ENCODE results near the gene MEIOC. TPM values are rescaled to one million over a fixed set of nuclear protein-coding genes. Genes with fewer than 3 reads are reported as not detected.

Gene MEIOC
- total and polyA plus RNA-seq, 2 of the 4 experiments (the other 2 are of a cell fraction) = 0.27 to 0.36 TPM

- H3K79me1 ChIP-seq (ENCODE audit: low read depth in 1 of 2, low read length in 2 of 2) = 0 out of 4 replicates have a peak, but pooled peaks cover 0 to 6% of the 10 kb centered on the region in 2 experiments
- no peak overlapping the region for H3K18ac ChIP-seq (ENCODE audit: low read depth, low read length)
- no peaks in the 10 kb centered on the region for H3K9me3 ChIP-seq (ENCODE audit: control insufficient read depth, insufficient read depth, low read length)
- CTCF ChIA-PET = interaction anchor here (0.6 kb wide), 2 partner anchors 18 to 401 kb away, joined by 3 to 5 read pairs; no protein-coding TSS in a partner anchor
- H3K4me3 ChIP-seq (ENCODE audit: insufficient read depth, low read depth, low read length) = no peak overlapping the region
- POLR2A ChIA-PET (ENCODE audit: unreplicated experiment) = interaction anchor here (0.6 to 0.9 kb wide), 3 partner anchors 49 to 953 kb away, joined by 4 to 5 read pairs (median 4); no protein-coding TSS in a partner anchor
- H2AFZ ChIP-seq (replicated peaks; ENCODE audit: low read length, poor library complexity) = peak overlapping the region; percentile 5
- peak overlapping the region in 1 of 2 experiments; percentile 53; a peak in 1 of 4 replicates for H4K8ac ChIP-seq (ENCODE audit: low read depth in 2 of 2, low read length in 2 of 2)
- peaks cover 17% of the 10 kb centered on the region for H3K4me1 ChIP-seq (ENCODE audit: control insufficient read depth, insufficient read depth, low read length)
- TF ChIP-seq CEBPB (IDR thresholded peaks at IDR 0.05; ENCODE audit: low read depth, low read length) (peak; percentile 30; the same call in 1 of the 2 replicates), CHD1 (IDR thresholded peaks at IDR 0.05; ENCODE audit: low read depth, low read length) (no peak)
- dilution Hi-C loops (cut with HindIII; ENCODE audit: low sequenced_read_pairs, unreplicated experiment) (no loop called here), intact Hi-C loops (cut with micrococcal nuclease) (no loop called here), in situ Hi-C loops (cut with MboI; ENCODE audit: low sequenced_read_pairs) (no loop called here)
- H2BK120ac ChIP-seq (ENCODE audit: low read depth, low read length) = no peak overlapping the region; the same call in 1 of the 2 replicates
- peaks cover 4% of the 10 kb centered on the region; the same call in 1 of the 2 replicates for H3K27me3 ChIP-seq (ENCODE audit: control insufficient read depth, insufficient read depth, low read length)
- no peak overlapping the region for H2BK20ac ChIP-seq (ENCODE audit: low read depth, low read length)
- H3K9me1 ChIP-seq (ENCODE audit: insufficient read depth, low read length) = peaks cover 14% of the 10 kb centered on the region
- H3K36me3 ChIP-seq (ENCODE audit: control insufficient read depth, insufficient read depth, low read length) = no peaks in the 10 kb centered on the region
- ATAC-seq (ENCODE audit: low read depth) (no peak), DNase-seq (no peak)
- H4K5ac ChIP-seq (ENCODE audit: low read depth, low read length) = no peak overlapping the region
- no peak overlapping the region for H2BK5ac ChIP-seq (ENCODE audit: low read depth, low read length, poor library complexity, severe bottlenecking)
- H3K4me2 ChIP-seq (ENCODE audit: low read depth, low read length) = no peak overlapping the region
- H4K20me1 ChIP-seq (ENCODE audit: insufficient read depth, low read length) = no peaks in the 10 kb centered on the region
- no peak overlapping the region for H3K14ac ChIP-seq (replicated peaks; ENCODE audit: low read depth, low read length)
- H3K9ac ChIP-seq (ENCODE audit: low read depth, low read length) = no peak overlapping the region
- H3K56ac ChIP-seq (ENCODE audit: extremely low read depth, insufficient read depth, low read length) = no peak overlapping the region
- H3K27ac ChIP-seq (ENCODE audit: insufficient read depth, low read length) = no peak overlapping the region
- H3K4ac ChIP-seq (ENCODE audit: low read depth, low read length) = no peak overlapping the region
- H2BK15ac ChIP-seq (ENCODE audit: low read depth, low read length) = no peak overlapping the region; the same call in 2 of the 3 replicates
- H2AK9ac ChIP-seq (replicated peaks; ENCODE audit: low read depth, low read length, poor library complexity) = no peak overlapping the region
- H2AK5ac ChIP-seq (ENCODE audit: low read depth, low read length) = no peak overlapping the region
- no CpG with 5 or more reads among the region's 2 CpGs for whole genome bisulfite sequencing, 2 experiments (ENCODE audit: extremely low coverage in 2 of 2, insufficient read length in 1 of 2)
- no peak overlapping the region for H3K23ac ChIP-seq (ENCODE audit: low read depth, low read length)
- H4K91ac ChIP-seq (ENCODE audit: insufficient read depth, low read depth, low read length) = no peak overlapping the region
- no TSS peak for BruUV-seq (replicated peaks)
These were observed 45.4 kb upstream of the MEIOC start for GRCh38 chr17:44610871-44611270.

Measured in IMR-90 (cell line).